B cell (primary cell): Measurements from ENCODE around the gene SPPL2C. TPM values are rescaled to one million over a fixed set of nuclear protein-coding genes. Genes with fewer than 3 reads are reported as not detected.

ENCODE experiments used
- ATAC-seq: fragments of 200-7000 bp; cut with Tn5 transposase; one replicate; pipeline ENCODE4 v1.10.0; 2021; ENCODE audit warnings: low read depth, mild to moderate bottlenecking, moderate number of reproducible peaks, moderate library complexity
- CTCF ChIA-PET: fragments of 350-600 bp; sonication (Branson Sonifier 250); formaldehyde crosslinking; loops from one replicate; lab custom pipeline; 2021; ENCODE audit warnings: antibody characterized with exemption, inconsistent platforms; lab: Charles Lee
- POLR2A ChIA-PET: fragments of 350-600 bp; sonication (Branson Sonifier 250); formaldehyde crosslinking; loops from one replicate; lab custom pipeline; 2021; ENCODE audit warnings: antibody characterized with exemption; lab: Charles Lee
- DNase-seq: peaks from one replicate; pipeline ENCODE4 v3.0.0; 2013
- H2AFZ ChIP-seq: 2 replicates; pipeline ENCODE4 v1.6.1; 2012; ENCODE audit warnings: mild to moderate bottlenecking, low read depth, low read length; ENCODE audit not compliant: insufficient read depth, poor library complexity, severe bottlenecking
- H3K27ac ChIP-seq, 2 donors: 1 replicate in 1 of 2; 2 replicates in 1 of 2; pipeline ENCODE4 v1.5.1; 2012 to 2013; ENCODE audit warnings: low read length in 2 of 2, mild to moderate bottlenecking in 2 of 2, moderate library complexity in 1 of 2
- H3K27me3 ChIP-seq, 4 experiments: fragments of 200-600 bp in 1 of 4; sonication (generic) in 1 of 4; replicated peaks in 1 of 4; 1 replicate in 2 of 4; 2 replicates in 2 of 4; pipeline versions ENCODE4 v1.6.1 to v1.7.0; 2013 to 2016; ENCODE audit warnings: low read length in 3 of 4, mild to moderate bottlenecking in 2 of 4, mixed read lengths in 1 of 4, moderate library complexity in 1 of 4; ENCODE audit not compliant: insufficient read depth in 4 of 4, control insufficient read depth in 3 of 4; ENCODE audit errors: control extremely low read depth in 1 of 4
- H3K36me3 ChIP-seq, 2 experiments: replicated peaks in 1 of 2; 1 replicate in 1 of 2; 2 replicates in 1 of 2; pipeline versions ENCODE4 v1.6.1 to v1.7.1; 2013; ENCODE audit warnings: low read length in 1 of 2; ENCODE audit not compliant: insufficient read depth in 2 of 2, control insufficient read depth in 1 of 2; ENCODE audit errors: control extremely low read depth in 1 of 2, extremely low read depth in 1 of 2
- H3K4me1 ChIP-seq, 2 donors: fragments of 200-600 bp in 1 of 2; sonication (generic) in 1 of 2; 1 replicate in 1 of 2; 2 replicates in 1 of 2; pipeline versions ENCODE4 v1.5.1 to v1.6.1; 2013 to 2017; ENCODE audit warnings: low read length in 2 of 2; ENCODE audit not compliant: control insufficient read depth in 2 of 2, insufficient read depth in 2 of 2
- H3K4me2 ChIP-seq: replicated peaks from 2 replicates; pipeline ENCODE3; 2012; ENCODE audit warnings: mild to moderate bottlenecking, low read depth, low read length; ENCODE audit not compliant: poor library complexity, severe bottlenecking
- H3K4me3 ChIP-seq, 5 experiments: fragments of 200-600 bp in 1 of 5; sonication (generic) in 1 of 5; 1 replicate in 3 of 5; 2 replicates in 2 of 5; pipeline versions ENCODE4 v1.5.1 to v1.7.0; 2011 to 2016; ENCODE audit warnings: low read length in 4 of 5, mild to moderate bottlenecking in 4 of 5, low read depth in 2 of 5, control low read depth in 1 of 5, moderate library complexity in 1 of 5; ENCODE audit not compliant: insufficient read depth in 1 of 5; ENCODE audit errors: control extremely low read depth in 1 of 5, extremely low read depth in 1 of 5
- H3K79me2 ChIP-seq: fragments of 200-600 bp; sonication (generic); one replicate; pipeline ENCODE4 v1.6.0; 2016; ENCODE audit warnings: low read length; ENCODE audit not compliant: control insufficient read depth, insufficient read depth
- H3K9ac ChIP-seq: fragments of 200-600 bp; sonication (generic); 2 replicates; pipeline ENCODE4 v1.6.1; 2017; ENCODE audit warnings: mild to moderate bottlenecking, low read length, moderate library complexity
- H3K9me3 ChIP-seq, 3 donors: one replicate each; pipeline versions ENCODE4 v1.6.1 to v1.7.1; 2013; ENCODE audit warnings: low read length in 2 of 3; ENCODE audit not compliant: control insufficient read depth in 2 of 3, insufficient read depth in 1 of 3; ENCODE audit errors: control extremely low read depth in 1 of 3
- H4K20me1 ChIP-seq: 2 replicates; pipeline ENCODE4 v1.6.0; 2012; ENCODE audit warnings: mild to moderate bottlenecking, low read length; ENCODE audit not compliant: insufficient read depth, control insufficient read depth, poor library complexity, severe bottlenecking
- H3K27ac Mint-ChIP-seq: one replicate; pipeline ENCODE4 v1.8.0; 2021; ENCODE audit warnings: mixed read lengths
- H3K27me3 Mint-ChIP-seq: one replicate; pipeline ENCODE4 v1.8.0; 2021; ENCODE audit warnings: mixed read lengths
- H3K4me1 Mint-ChIP-seq: one replicate; pipeline ENCODE4 v1.8.0; 2021; ENCODE audit warnings: mixed read lengths
- H3K4me3 Mint-ChIP-seq: one replicate; pipeline ENCODE4 v1.8.0; 2021; ENCODE audit warnings: mixed read lengths
- H3K9me3 Mint-ChIP-seq: one replicate; pipeline ENCODE4 v1.8.0; 2022; ENCODE audit warnings: mixed read lengths; ENCODE audit not compliant: insufficient read depth
- CTCF ChIP-seq: fragments of 200-600 bp; IDR thresholded peaks from one replicate; pipeline ENCODE4 v1.8.0; 2022; ENCODE audit warnings: antibody characterized with exemption, mild to moderate bottlenecking
- EZH2 ChIP-seq: IDR thresholded peaks from 2 replicates; pipeline ENCODE4 v1.6.1; 2012; ENCODE audit warnings: borderline replicate concordance, low read depth, mild to moderate bottlenecking, moderate library complexity, low read length; ENCODE audit not compliant: insufficient read depth, poor library complexity, severe bottlenecking
- WGBS: methylation state at CpG from one replicate; pipeline ENCODE4 v1.1.5; 2013; ENCODE audit warnings: missing lambda C conversion rate; ENCODE audit not compliant: insufficient coverage; 5-methylcytosine and 5-hydroxymethylcytosine counted together
- intact Hi-C: fragments of 100-400 bp; cut with micrococcal nuclease; formaldehyde crosslinking; loops from one replicate; pipeline ENCODE4 v1.10.0; 2022
- polyA plus RNA-seq: library from polyadenylated mRNA; depleted of rRNA; stranded (reverse); fragments of >200 nt; gene quantifications from 2 replicates; pipeline ENCODE4 v1.2.3, GENCODE V29; 2012
- total RNA-seq, 2 donors: library from RNA; stranded (reverse); fragments of 120-200 nt in 1 of 2; gene quantifications; 1 replicate in 1 of 2; 2 replicates in 1 of 2; pipeline versions ENCODE4 v1.2.3 to v1.2.4, GENCODE V29; 2013 to 2022

Gene SPPL2C
- total and polyA plus RNA-seq, 2 donors (not counting 1 experiment from before 2014, with no cell fraction given) = not detected

- intact Hi-C loops = no loop called here
- Histone ChIP-seq H3K27ac (no peak overlapping the region), H3K9ac (no peak overlapping the region), H3K36me3 (no peaks in the 10 kb centered on the region), H3K79me2 (no peaks in the 10 kb centered on the region), H2AFZ (no peak overlapping the region), H3K4me2 (no peak overlapping the region), H3K9me3 (peaks cover 0 to 5% (median 0%) of the 10 kb centered on the region in 3 donors), H3K27me3 (peaks cover 0 to 9% (median 1%) of the 10 kb centered on the region in 4 experiments), H3K4me1 (no peaks in the 10 kb centered on the region), H3K4me3 (no peak overlapping the region), H4K20me1 (no peaks in the 10 kb centered on the region)
- no peak overlapping the region for H3K4me3 Mint-ChIP-seq
- ChIA-PET POLR2A (interaction anchor here (0.5 to 0.7 kb wide), 2 partner anchors 88 to 179 kb away, joined by 5 to 10 read pairs; no protein-coding TSS in a partner anchor), CTCF (interaction anchor here (1.0 to 1.9 kb wide), 2 partner anchors 12 to 22 kb away, joined by 6 to 7 read pairs; no protein-coding TSS in a partner anchor)
- H3K27me3 Mint-ChIP-seq = peaks cover 25% of the 10 kb centered on the region
- DNase-seq (no peak), ATAC-seq (no peak)
- TF ChIP-seq CTCF (no peak), EZH2 (no peak)
- no CpG with 5 or more reads among the region's 3 CpGs for WGBS
- H3K4me1 Mint-ChIP-seq = peaks cover 1% of the 10 kb centered on the region
- no peaks in the 10 kb centered on the region for H3K9me3 Mint-ChIP-seq
- H3K27ac Mint-ChIP-seq = no peak overlapping the region
These were observed 29.5 kb downstream of the SPPL2C start for GRCh38 chr17:45874151-45874550.

GRCh38 chr17:45876539-45876938 is 31.9 kb downstream of the SPPL2C start:
- ATAC-seq (no peak), DNase-seq (no peak)
- Mint-ChIP-seq H3K27ac (no peak overlapping the region), H3K9me3 (no peaks in the 10 kb centered on the region), H3K4me1 (peaks cover 1% of the 10 kb centered on the region), H3K27me3 (peaks cover 19% of the 10 kb centered on the region), H3K4me3 (no peak overlapping the region)
- H3K27ac ChIP-seq = no peak overlapping the region
- H3K9ac ChIP-seq = no peak overlapping the region
- H3K4me1 ChIP-seq = no peaks in the 10 kb centered on the region
- no peak overlapping the region for H3K4me2 ChIP-seq
- no peaks in the 10 kb centered on the region for H3K79me2 ChIP-seq
- H3K4me3 ChIP-seq = no peak overlapping the region
- POLR2A ChIA-PET = interaction anchor here (0.5 kb wide), 1 partner anchor 151 kb away, joined by 7 read pairs; no protein-coding TSS in a partner anchor
- no peaks in the 10 kb centered on the region for H3K36me3 ChIP-seq
- 83% methylated on average over 2 of the region's 3 CpGs for WGBS
- H4K20me1 ChIP-seq = no peaks in the 10 kb centered on the region
- intact Hi-C loops = no loop called here
- no peak for TF ChIP-seq CTCF
- no peak for TF ChIP-seq EZH2
- peaks cover 0 to 5% (median 0%) of the 10 kb centered on the region in 3 donors for H3K9me3 ChIP-seq
- H2AFZ ChIP-seq = no peak overlapping the region
- CTCF ChIA-PET = no interaction called here
- H3K27me3 ChIP-seq = peaks cover 0 to 9% (median 1%) of the 10 kb centered on the region in 4 experiments
